ENCODE measurements around the gene JKAMP. TPM values are rescaled to one million over a fixed set of nuclear protein-coding genes. Genes with fewer than 3 reads are reported as not detected.

Gene JKAMP
- polyA plus RNA-seq, 1 experiment, result 93.4 TPM

GRCh38 chr14:59464486-59465315 lies 19.6 kb upstream of the JKAMP start:
- Histone ChIP-seq H3K4me3 (ENCODE audit: low read depth, low read length) (peak overlapping the region; percentile 46), H3K36me3 (ENCODE audit: control insufficient read depth, insufficient read depth, low read length) (peaks cover 3% of the 10 kb centered on the region), H3K27me3 (ENCODE audit: control insufficient read depth, insufficient read depth, low read length) (no peaks in the 10 kb centered on the region)
- CTCF ChIA-PET, result interaction anchor here (0.6 to 1.7 kb wide), 3 partner anchors 10 to 112 kb away, joined by 4 to 5 read pairs (median 5); partner anchors contain the start of genes JKAMP and L3HYPDH
- TF ChIP-seq CTCF (IDR thresholded peaks at IDR 0.05; ENCODE audit: insufficient read depth, low read depth, low read length), result no peak
- POLR2A ChIA-PET, result interaction anchor here (0.7 kb wide), 1 partner anchor 13 kb away, joined by 3 read pairs; no protein-coding TSS in a partner anchor
- no peak for DNase-seq (ENCODE audit: low read depth)

GRCh38 chr14:59465316-59466135 lies 18.8 kb upstream of the JKAMP start, which contains the start of gene GPR135:
GPR135 (minus strand) TSS chr14:59465380; CDS start chr14:59465226, 154 bp downstream.
- Histone ChIP-seq H3K27me3 (ENCODE audit: control insufficient read depth, insufficient read depth, low read length) (no peaks in the 10 kb centered on the region), H3K36me3 (ENCODE audit: control insufficient read depth, insufficient read depth, low read length) (peaks cover 3% of the 10 kb centered on the region), H3K4me3 (ENCODE audit: low read depth, low read length) (peak within 1 kb of the TSS; percentile 46)
- no peak for DNase-seq (ENCODE audit: low read depth)
- POLR2A ChIA-PET, result interaction anchor here (0.7 kb wide), 1 partner anchor 12 kb away, joined by 3 read pairs; no protein-coding TSS in a partner anchor
- CTCF ChIA-PET, result interaction anchor here (1.5 kb wide), 1 partner anchor 19 kb away, joined by 5 read pairs; the partner anchor contains the start of genes JKAMP and L3HYPDH
- TF ChIP-seq CTCF (IDR thresholded peaks at IDR 0.05; ENCODE audit: insufficient read depth, low read depth, low read length), result no peak

GRCh38 chr14:59474172-59474571 lies 10.1 kb upstream of the JKAMP start:
- peaks cover 3% of the 10 kb centered on the region for H3K36me3 ChIP-seq (ENCODE audit: control insufficient read depth, insufficient read depth, low read length)
- ChIA-PET POLR2A (interaction anchor here (0.5 kb wide), 1 partner anchor 48 kb away, joined by 4 read pairs; no protein-coding TSS in a partner anchor), CTCF (interaction anchor here (0.6 to 1.6 kb wide), 2 partner anchors 10 to 976 kb away, joined by 4 read pairs; partner anchors contain the start of genes JKAMP and L3HYPDH)
- TF ChIP-seq CTCF (IDR thresholded peaks at IDR 0.05; ENCODE audit: insufficient read depth, low read depth, low read length), result no peak
- DNase-seq (ENCODE audit: low read depth), result no peak
- H3K4me3 ChIP-seq (ENCODE audit: low read depth, low read length), result no peak overlapping the region
- no peaks in the 10 kb centered on the region for H3K27me3 ChIP-seq (ENCODE audit: control insufficient read depth, insufficient read depth, low read length)

- POLR2A ChIA-PET, result no interaction called here
- no peak for TF ChIP-seq CTCF (IDR thresholded peaks at IDR 0.05; ENCODE audit: insufficient read depth, low read depth, low read length)
- Histone ChIP-seq H3K4me3 (ENCODE audit: low read depth, low read length) (no peak overlapping the region), H3K36me3 (ENCODE audit: control insufficient read depth, insufficient read depth, low read length) (peaks cover 4% of the 10 kb centered on the region), H3K27me3 (ENCODE audit: control insufficient read depth, insufficient read depth, low read length) (no peaks in the 10 kb centered on the region)
- CTCF ChIA-PET, result no interaction called here
- DNase-seq (ENCODE audit: low read depth), result no peak
Observed at GRCh38 chr14:59475709-59476108, 8.6 kb upstream of the JKAMP start.

- POLR2A ChIA-PET, result no interaction called here
- CTCF ChIA-PET, result no interaction called here
- Histone ChIP-seq H3K27me3 (ENCODE audit: control insufficient read depth, insufficient read depth, low read length) (no peaks in the 10 kb centered on the region), H3K4me3 (ENCODE audit: low read depth, low read length) (no peak overlapping the region), H3K36me3 (ENCODE audit: control insufficient read depth, insufficient read depth, low read length) (peaks cover 4% of the 10 kb centered on the region)
- TF ChIP-seq CTCF (IDR thresholded peaks at IDR 0.05; ENCODE audit: insufficient read depth, low read depth, low read length), result no peak
- no peak for DNase-seq (ENCODE audit: low read depth)
Observed at GRCh38 chr14:59478540-59478939, 5.8 kb upstream of the JKAMP start.

Measured in BJ (cell line).